VCaP (cell line): ENCODE results near the gene PCDHA13.

ENCODE experiments used
- H3K27ac ChIP-seq: fragments of 450-650 bp; 2 replicates; pipeline ENCODE4 v1.5.1; 2017
- TF ChIP-seq, protein P1 (sequence below): fragments of 450-650 bp; conservative IDR thresholded peaks from 2 replicates; pipeline ENCODE4 v1.5.1; 2017; ENCODE audit warnings: mild to moderate bottlenecking, moderate library complexity

The PCDHA13 gene

DNA sequence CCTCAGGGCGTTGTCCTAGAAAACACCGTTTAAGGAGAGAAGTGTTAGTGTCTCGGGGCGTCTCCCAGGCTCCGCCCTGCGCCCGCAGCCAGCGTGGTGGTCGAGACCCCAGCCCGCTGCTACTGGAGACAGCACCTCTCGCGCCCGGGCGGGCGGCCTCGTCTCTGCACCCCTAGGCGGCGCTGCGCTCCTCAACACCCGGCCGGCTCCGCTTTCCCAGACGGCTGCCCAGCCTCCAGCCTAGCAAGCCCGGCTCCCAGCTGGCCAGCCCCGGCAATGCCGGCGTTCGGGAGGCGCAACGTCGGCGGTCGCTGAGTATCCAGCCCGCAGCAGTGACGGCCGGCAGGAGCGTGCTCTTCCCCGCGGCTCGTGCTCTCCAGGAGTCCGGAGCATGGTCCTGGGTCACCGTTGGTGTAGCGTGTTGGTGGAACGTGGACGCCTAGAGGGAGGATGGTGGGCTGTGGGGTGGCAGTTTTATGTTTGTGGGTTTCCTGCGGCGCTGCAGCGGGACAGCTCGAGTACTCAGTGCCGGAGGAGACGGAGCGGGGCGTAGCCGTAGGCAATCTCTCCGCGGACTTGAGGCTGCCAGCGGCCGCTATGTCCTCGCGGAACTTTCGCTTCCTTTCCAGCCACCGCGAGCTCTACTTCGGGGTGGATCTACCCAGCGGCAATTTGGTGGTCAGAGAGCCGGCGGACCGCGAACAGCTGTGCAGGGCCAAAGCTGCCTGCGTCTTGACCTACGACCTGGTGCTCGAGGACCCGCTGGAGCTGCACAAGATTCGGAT, 44.7 kb downstream of the PCDHA13 start:
- TF ChIP-seq, protein P1, sequence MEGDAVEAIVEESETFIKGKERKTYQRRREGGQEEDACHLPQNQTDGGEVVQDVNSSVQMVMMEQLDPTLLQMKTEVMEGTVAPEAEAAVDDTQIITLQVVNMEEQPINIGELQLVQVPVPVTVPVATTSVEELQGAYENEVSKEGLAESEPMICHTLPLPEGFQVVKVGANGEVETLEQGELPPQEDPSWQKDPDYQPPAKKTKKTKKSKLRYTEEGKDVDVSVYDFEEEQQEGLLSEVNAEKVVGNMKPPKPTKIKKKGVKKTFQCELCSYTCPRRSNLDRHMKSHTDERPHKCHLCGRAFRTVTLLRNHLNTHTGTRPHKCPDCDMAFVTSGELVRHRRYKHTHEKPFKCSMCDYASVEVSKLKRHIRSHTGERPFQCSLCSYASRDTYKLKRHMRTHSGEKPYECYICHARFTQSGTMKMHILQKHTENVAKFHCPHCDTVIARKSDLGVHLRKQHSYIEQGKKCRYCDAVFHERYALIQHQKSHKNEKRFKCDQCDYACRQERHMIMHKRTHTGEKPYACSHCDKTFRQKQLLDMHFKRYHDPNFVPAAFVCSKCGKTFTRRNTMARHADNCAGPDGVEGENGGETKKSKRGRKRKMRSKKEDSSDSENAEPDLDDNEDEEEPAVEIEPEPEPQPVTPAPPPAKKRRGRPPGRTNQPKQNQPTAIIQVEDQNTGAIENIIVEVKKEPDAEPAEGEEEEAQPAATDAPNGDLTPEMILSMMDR = no peak
- no peak overlapping the region for H3K27ac ChIP-seq

DNA sequence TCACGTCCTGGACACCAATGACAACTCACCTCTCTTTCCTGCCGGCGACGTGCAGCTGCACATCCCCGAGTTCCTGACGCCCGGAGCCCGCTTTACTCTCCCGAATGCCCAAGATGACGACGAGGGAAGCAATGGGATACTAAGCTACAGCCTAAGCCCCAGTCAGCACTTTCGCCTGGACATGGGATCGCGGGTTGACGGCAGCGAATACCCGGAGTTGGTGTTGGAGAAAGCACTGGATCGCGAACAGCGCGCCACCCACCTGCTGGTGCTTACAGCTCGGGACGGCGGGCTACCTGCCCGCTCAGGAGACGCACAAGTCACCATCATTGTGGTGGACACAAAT, 45.3 kb downstream of the PCDHA13 start:
- no peak overlapping the region for H3K27ac ChIP-seq

More for the DNA sequence above, 45.3 kb downstream of the PCDHA13 start:
- TF ChIP-seq, protein P1 = no peak
